Fibroblast of gingiva (primary cell): ENCODE measurements around the gene HYDIN.
"Not testable (repeated sequence)": the region's sequence is repeated elsewhere in the genome, so short reads cannot be mapped to it uniquely, and the experiment has no call there.

Source experiments
- DNase-seq: peaks from one replicate; pipeline ENCODE4 v3.0.0-alpha.2; 2011; ENCODE audit warnings: low read depth

The HYDIN gene

GRCh38 chr16:70992511-70992910 lies 238.0 kb downstream of the HYDIN start:
- not testable (repeated sequence) for DNase-seq

GRCh38 chr16:70987019-70987715 lies 243.4 kb downstream of the HYDIN start:
- not testable (repeated sequence) for DNase-seq

- DNase-seq: not testable (repeated sequence)
These were observed 245.8 kb downstream of the HYDIN start for GRCh38 chr16:70984675-70985074.

- DNase-seq: not testable (repeated sequence)
These were observed 262.2 kb downstream of the HYDIN start for GRCh38 chr16:70968332-70968731.

GRCh38 chr16:70960169-70960568 lies 270.4 kb downstream of the HYDIN start:
- DNase-seq: not testable (repeated sequence)

- not testable (repeated sequence) for DNase-seq
These were observed 275.6 kb downstream of the HYDIN start for GRCh38 chr16:70954922-70955321.

- DNase-seq: not testable (repeated sequence)
These were observed 276.7 kb downstream of the HYDIN start for GRCh38 chr16:70953824-70954223.

- DNase-seq: not testable (repeated sequence)
These were observed 287.0 kb downstream of the HYDIN start for GRCh38 chr16:70943551-70943950.

- not testable (repeated sequence) for DNase-seq
These were observed 290.7 kb downstream of the HYDIN start for GRCh38 chr16:70939690-70940359.

GRCh38 chr16:70936781-70937525 lies 293.6 kb downstream of the HYDIN start:
- not testable (repeated sequence) for DNase-seq

- DNase-seq: not testable (repeated sequence)
These were observed 295.2 kb downstream of the HYDIN start for GRCh38 chr16:70935325-70935724.

GRCh38 chr16:70933746-70934145 lies 296.8 kb downstream of the HYDIN start:
- not testable (repeated sequence) for DNase-seq

GRCh38 chr16:70930757-70931156 lies 299.8 kb downstream of the HYDIN start:
- DNase-seq: not testable (repeated sequence)

GRCh38 chr16:70922164-70922563 lies 308.4 kb downstream of the HYDIN start:
- not testable (repeated sequence) for DNase-seq

- DNase-seq: not testable (repeated sequence)
These were observed 309.9 kb downstream of the HYDIN start for GRCh38 chr16:70920661-70921060.

GRCh38 chr16:70888208-70888607 lies 342.3 kb downstream of the HYDIN start:
- not testable (repeated sequence) for DNase-seq

GRCh38 chr16:70884652-70885051 lies 345.9 kb downstream of the HYDIN start:
- not testable (repeated sequence) for DNase-seq

- not testable (repeated sequence) for DNase-seq
These were observed 348.2 kb downstream of the HYDIN start for GRCh38 chr16:70882311-70882710.

GRCh38 chr16:70877895-70878294 lies 352.6 kb downstream of the HYDIN start:
- DNase-seq: not testable (repeated sequence)

- not testable (repeated sequence) for DNase-seq
These were observed 354.1 kb downstream of the HYDIN start for GRCh38 chr16:70876442-70876841.

GRCh38 chr16:70864698-70865097 lies 365.8 kb downstream of the HYDIN start:
- DNase-seq: not testable (repeated sequence)

GRCh38 chr16:70861996-70862395 lies 368.5 kb downstream of the HYDIN start:
- DNase-seq: not testable (repeated sequence)
